ENCODE results near the gene GSN. TPM values are rescaled to one million over a fixed set of nuclear protein-coding genes. Genes with fewer than 3 reads are reported as not detected.

The GSN gene
- total and polyA plus RNA-seq, 9 of the 15 experiments (the other 6 are each of a cell fraction or from before 2014, with no cell fraction given), result 0.39 to 16.6 (median 8.2) TPM

GRCh38 chr9:121235512-121235911 is 32.5 kb upstream of the GSN start (continued):
- TF ChIP-seq SMAD4 (CRISPR knock-in tag; conservative IDR thresholded peaks at IDR 0.05), result peak; percentile 26; the same call in 1 of the 2 replicates
- no peak for TF ChIP-seq BCL6 (CRISPR knock-in tag; IDR thresholded peaks at IDR 0.05)
- TF ChIP-seq ZNF592 (IDR thresholded peaks at IDR 0.05), result peak; percentile 39; the same call in 1 of the 2 replicates
- no peak for TF ChIP-seq ZBTB40 (IDR thresholded peaks at IDR 0.05)
- no peak for TF ChIP-seq ZBTB40 (CRISPR knock-in tag; IDR thresholded peaks at IDR 0.05)
- no peak for TF ChIP-seq MAFG (tag; conservative IDR thresholded peaks at IDR 0.05)
- no peak for TF ChIP-seq ZNF384 (IDR thresholded peaks at IDR 0.05; ENCODE audit: low read depth, low read length)
- no peak for TF ChIP-seq TFAP4 (CRISPR knock-in tag; IDR thresholded peaks at IDR 0.05; ENCODE audit: borderline replicate concordance)
- TF ChIP-seq E2F6 (IDR thresholded peaks at IDR 0.05; ENCODE audit: borderline replicate concordance in 1 of 2, extremely low read depth in 1 of 2, insufficient read depth in 1 of 2, insufficient read length in 1 of 2, low read depth in 1 of 2, low read length in 1 of 2, poor library complexity in 1 of 2, severe bottlenecking in 1 of 2), result peak in 1 of 2 experiments; percentile 21
- TF ChIP-seq VEZF1 (CRISPR knock-in tag; IDR thresholded peaks at IDR 0.05), result no peak

Data from K562 (cell line).